Sigmoid colon (tissue), 7 donors: Measurements from ENCODE around the gene BCR. TPM values are rescaled to one million over a fixed set of nuclear protein-coding genes. Genes with fewer than 3 reads are reported as not detected.
"Not testable (repeated sequence)": the region's sequence is repeated elsewhere in the genome, so short reads cannot be mapped to it uniquely, and the experiment has no call there.

Source experiments
- DNase-seq: peaks from one replicate; pipeline ENCODE4 v3.0.0-alpha.2; 2019
- H3K27ac ChIP-seq, 4 donors: fragments of 200-600 bp; sonication (generic); one replicate each; pipeline ENCODE4 v1.5.1; 2016 to 2019; ENCODE audit warnings: mild to moderate bottlenecking in 1 of 4
- H3K27me3 ChIP-seq, 3 donors: fragments of 200-600 bp; sonication (generic); one replicate each; pipeline ENCODE4 v1.5.1; 2019; ENCODE audit warnings: mild to moderate bottlenecking in 1 of 3
- H3K36me3 ChIP-seq, 4 donors: fragments of 200-600 bp; sonication (generic); one replicate each; pipeline ENCODE4 v1.5.1; 2016 to 2019
- H3K4me1 ChIP-seq, 4 donors: fragments of 200-600 bp; sonication (generic); one replicate each; pipeline ENCODE4 v1.5.1; 2017 to 2019
- H3K4me3 ChIP-seq, 4 donors: fragments of 200-600 bp; sonication (generic); one replicate each; pipeline ENCODE4 v1.5.1; 2017 to 2019; ENCODE audit warnings: mild to moderate bottlenecking in 2 of 4, moderate library complexity in 1 of 4
- H3K9me3 ChIP-seq, 4 donors: fragments of 200-600 bp in 3 of 4; sonication (generic) in 3 of 4; one replicate each; pipeline versions ENCODE4 v1.5.1 to v1.6.1; 2013 to 2019
- EP300 ChIP-seq, 4 donors: sonication (generic); formaldehyde crosslinking; IDR thresholded peaks; one replicate each; pipeline ENCODE4 v1.6.1; 2017; ENCODE audit warnings: antibody characterized with exemption in 4 of 4
- POLR2A ChIP-seq, 2 donors: fragments of 450-650 bp; IDR thresholded peaks; one replicate each; pipeline ENCODE4 v1.6.1; 2016; ENCODE audit warnings: antibody characterized with exemption in 2 of 2, mild to moderate bottlenecking in 2 of 2, moderate library complexity in 2 of 2
- POLR2AphosphoS5 ChIP-seq, 4 donors: sonication (generic); formaldehyde crosslinking; IDR thresholded peaks; one replicate each; pipeline ENCODE4 v1.6.1; 2017; ENCODE audit warnings: antibody characterized with exemption in 4 of 4
- WGBS, 2 donors: extraction: QIAGEN DNeasy Blood & Tissue Kit; methylation state at CpG; one replicate each; pipeline ENCODE4 v1.1.7; 2013; 5-methylcytosine and 5-hydroxymethylcytosine counted together
- intact Hi-C: fragments of 100-400 bp; cut with DNase I; formaldehyde crosslinking; loops from one replicate; pipeline ENCODE4 v1.15.1; 2023
- polyA plus RNA-seq, 3 donors: library from polyadenylated mRNA; stranded (reverse); fragments of 200-250 nt; gene quantifications; one replicate each; pipeline ENCODE4 v1.2.3, GENCODE V29; 2013
- total RNA-seq, 4 donors: library from RNA; depleted of rRNA; stranded (reverse); fragments of >200 nt; gene quantifications; one replicate each; pipeline ENCODE4 v1.1.0, GENCODE V29; 2016
- TF ChIP-seq, protein P1 (sequence below), 4 experiments: fragments of 450-650 bp in 3 of 4; fragments of 200-600 bp in 1 of 4; IDR thresholded peaks; one replicate each; pipeline ENCODE4 v1.5.1; 2016 to 2019; ENCODE audit warnings: antibody characterized with exemption in 4 of 4, mild to moderate bottlenecking in 3 of 4, moderate library complexity in 2 of 4
- donor health status: healthy with polysubstance abuse.
- donor health status: Bipolar disorder and iron deficiency.
- donor health status: healthy.

BCR gene
- total and polyA plus RNA-seq, 7 donors: 10.8 to 39.9 (median 17.5) TPM

DNA sequence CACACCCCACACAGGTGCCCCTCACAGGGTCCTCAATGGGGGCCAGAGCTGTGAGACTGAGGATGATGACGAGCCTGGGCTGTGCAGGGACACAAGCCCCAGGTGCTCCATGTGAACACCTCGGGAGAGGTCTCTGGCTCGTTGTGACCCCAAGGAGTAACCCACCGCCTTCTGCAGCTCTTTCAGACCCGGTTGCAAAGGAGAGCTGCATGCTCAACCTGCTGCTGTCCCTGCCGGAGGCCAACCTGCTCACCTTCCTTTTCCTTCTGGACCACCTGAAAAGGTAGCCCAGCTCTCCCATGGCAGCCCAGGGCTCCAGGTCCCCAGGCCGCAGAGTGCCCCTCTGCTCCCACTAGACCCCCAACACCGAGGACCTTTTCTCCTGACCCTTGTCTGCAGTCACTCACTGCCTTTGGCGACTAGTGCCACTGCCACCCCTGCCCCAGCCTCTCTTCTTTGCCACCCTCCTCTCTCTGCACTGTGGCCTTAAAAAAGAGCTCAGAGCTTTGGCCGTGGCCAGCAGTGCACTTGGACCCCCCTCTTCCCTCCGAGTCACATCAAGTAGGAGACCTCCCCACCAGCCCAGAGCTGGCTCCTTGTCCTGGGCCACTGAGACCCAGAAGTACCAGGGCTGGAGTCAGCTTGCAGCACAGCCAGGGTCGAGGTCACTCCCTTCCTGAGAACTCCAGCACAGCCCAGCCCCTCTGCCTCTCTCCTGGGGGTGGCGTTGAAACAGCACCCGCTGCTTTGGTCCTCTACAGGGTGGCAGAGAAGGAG lies 133.7 kb downstream of the BCR start:
- intact Hi-C loops: loop anchor here (2.0 kb wide), 1 partner anchor 277 kb away; no protein-coding TSS in a partner anchor
- H3K27me3 ChIP-seq: no peaks in the 10 kb centered on the region
- H3K4me3 ChIP-seq: no peak overlapping the region
- H3K4me1 ChIP-seq: no peaks in the 10 kb centered on the region
- DNase-seq: no peak
- 90 to 91% methylated on average over 14 of the region's 14 CpGs for WGBS, 2 donors
- no peak overlapping the region for H3K27ac ChIP-seq
- TF ChIP-seq, protein P1, sequence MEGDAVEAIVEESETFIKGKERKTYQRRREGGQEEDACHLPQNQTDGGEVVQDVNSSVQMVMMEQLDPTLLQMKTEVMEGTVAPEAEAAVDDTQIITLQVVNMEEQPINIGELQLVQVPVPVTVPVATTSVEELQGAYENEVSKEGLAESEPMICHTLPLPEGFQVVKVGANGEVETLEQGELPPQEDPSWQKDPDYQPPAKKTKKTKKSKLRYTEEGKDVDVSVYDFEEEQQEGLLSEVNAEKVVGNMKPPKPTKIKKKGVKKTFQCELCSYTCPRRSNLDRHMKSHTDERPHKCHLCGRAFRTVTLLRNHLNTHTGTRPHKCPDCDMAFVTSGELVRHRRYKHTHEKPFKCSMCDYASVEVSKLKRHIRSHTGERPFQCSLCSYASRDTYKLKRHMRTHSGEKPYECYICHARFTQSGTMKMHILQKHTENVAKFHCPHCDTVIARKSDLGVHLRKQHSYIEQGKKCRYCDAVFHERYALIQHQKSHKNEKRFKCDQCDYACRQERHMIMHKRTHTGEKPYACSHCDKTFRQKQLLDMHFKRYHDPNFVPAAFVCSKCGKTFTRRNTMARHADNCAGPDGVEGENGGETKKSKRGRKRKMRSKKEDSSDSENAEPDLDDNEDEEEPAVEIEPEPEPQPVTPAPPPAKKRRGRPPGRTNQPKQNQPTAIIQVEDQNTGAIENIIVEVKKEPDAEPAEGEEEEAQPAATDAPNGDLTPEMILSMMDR (IDR thresholded peaks at IDR 0.05): no peak
- TF ChIP-seq POLR2A (IDR thresholded peaks at IDR 0.05): no peak
- TF ChIP-seq EP300 (IDR thresholded peaks at IDR 0.05): no peak
- TF ChIP-seq POLR2AphosphoS5 (IDR thresholded peaks at IDR 0.05): no peak
- peaks cover 0 to 30% (median 9%) of the 10 kb centered on the region in 4 donors for H3K36me3 ChIP-seq
- H3K9me3 ChIP-seq: no peaks in the 10 kb centered on the region

DNA sequence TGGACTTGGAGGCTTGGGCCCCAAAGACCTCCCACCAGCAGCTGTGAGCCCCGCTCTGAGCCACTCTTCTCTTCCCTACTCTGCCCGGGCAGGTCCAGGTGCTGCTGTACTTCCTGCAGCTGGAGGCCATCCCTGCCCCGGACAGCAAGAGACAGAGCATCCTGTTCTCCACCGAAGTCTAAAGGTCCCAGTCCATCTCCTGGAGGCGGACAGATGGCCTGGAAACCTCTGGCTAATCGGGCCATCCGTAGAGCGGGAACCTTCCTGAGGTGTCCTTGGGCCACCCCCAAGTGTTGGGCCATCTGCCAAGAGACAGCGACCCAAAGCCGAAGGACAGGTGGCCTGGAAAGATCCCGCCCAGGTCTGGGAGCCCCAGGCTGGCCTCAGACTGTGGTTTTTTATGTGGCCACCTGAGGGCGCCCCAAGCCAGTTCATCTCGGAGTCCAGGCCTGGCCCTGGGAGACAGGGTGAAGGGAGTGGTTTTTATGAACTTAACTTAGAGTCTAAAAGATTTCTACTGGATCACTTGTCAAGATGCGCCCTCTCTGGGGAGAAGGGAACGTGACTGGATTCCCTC lies 135.1 kb downstream of the BCR start:
- H3K4me3 ChIP-seq: no peak overlapping the region
- H3K27ac ChIP-seq: peak overlapping the region in 2 of 4 donors; percentile 29 to 48
- WGBS, 2 donors: 15 to 43% methylated on average over 15 of the region's 15 CpGs
- intact Hi-C loops: loop anchor here (1.0 to 5.0 kb wide), 3 partner anchors 71 to 275 kb away; no protein-coding TSS in a partner anchor
- DNase-seq: peak; percentile 87
- no peaks in the 10 kb centered on the region for H3K9me3 ChIP-seq
- TF ChIP-seq, protein P1 (IDR thresholded peaks at IDR 0.05): peak; percentile 49 to 59 (median 54)
- TF ChIP-seq POLR2AphosphoS5 (IDR thresholded peaks at IDR 0.05): no peak
- TF ChIP-seq POLR2A (IDR thresholded peaks at IDR 0.05): no peak
- TF ChIP-seq EP300 (IDR thresholded peaks at IDR 0.05): no peak
- no peaks in the 10 kb centered on the region for H3K27me3 ChIP-seq
- peaks cover 0 to 30% (median 9%) of the 10 kb centered on the region in 4 donors for H3K36me3 ChIP-seq
- no peaks in the 10 kb centered on the region for H3K4me1 ChIP-seq

DNA sequence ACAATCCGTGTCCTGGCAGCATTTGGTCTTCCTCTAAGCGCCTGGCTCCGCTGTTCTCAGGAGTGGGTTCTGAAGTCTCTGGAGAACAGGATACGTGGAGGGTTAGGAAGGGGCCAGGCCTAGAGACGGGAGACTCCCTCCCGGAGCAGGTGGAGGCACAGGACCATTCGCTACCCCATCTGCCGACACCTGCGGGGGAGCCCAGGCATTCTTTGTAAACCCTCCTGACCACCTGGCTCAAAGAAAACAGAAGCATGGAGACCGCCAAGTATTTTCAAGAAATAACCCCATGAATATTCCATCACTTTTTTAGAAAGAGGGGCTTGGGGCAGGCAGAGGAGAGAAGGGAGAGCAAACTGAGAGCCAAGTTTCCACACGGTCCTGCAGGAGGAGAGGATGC lies 136.3 kb downstream of the BCR start:
- peaks cover 0 to 29% (median 9%) of the 10 kb centered on the region in 4 donors for H3K36me3 ChIP-seq
- H3K4me1 ChIP-seq, H3K9me3 ChIP-seq, H3K27ac ChIP-seq, H3K27me3 ChIP-seq, H3K4me3 ChIP-seq, DNase-seq: not testable (repeated sequence)
- WGBS, 2 donors: 93 to 95% methylated on average over 6 to 8 of the region's 11 CpGs
- intact Hi-C loops: loop anchor here (5.0 kb wide), 1 partner anchor 221 kb away; no protein-coding TSS in a partner anchor

DNA sequence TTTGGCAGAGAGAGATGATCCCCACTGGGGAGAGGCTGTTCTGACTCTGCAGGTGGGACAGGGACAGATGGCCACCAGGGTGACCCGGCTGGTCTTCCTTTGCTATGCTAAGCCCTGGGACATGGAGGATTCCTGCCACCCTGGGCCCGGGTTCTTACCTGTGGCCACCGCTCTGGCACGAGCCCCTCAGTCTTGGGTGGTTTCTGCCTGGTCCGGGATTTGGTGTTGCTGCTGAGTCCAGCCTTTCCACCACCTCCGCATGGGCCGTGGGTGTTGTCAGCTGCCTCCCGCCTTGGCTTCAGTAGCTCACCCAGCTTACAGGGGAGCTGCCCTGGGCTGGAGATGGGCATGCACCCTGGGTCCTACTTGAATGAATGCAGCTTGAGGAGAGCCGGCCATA lies 138.0 kb downstream of the BCR start:
- H3K4me3 ChIP-seq, H3K9me3 ChIP-seq, DNase-seq, H3K4me1 ChIP-seq, H3K27ac ChIP-seq, H3K27me3 ChIP-seq: not testable (repeated sequence)
- intact Hi-C loops: loop anchor here (5.0 kb wide), 1 partner anchor 219 kb away; no protein-coding TSS in a partner anchor
- H3K36me3 ChIP-seq: peaks cover 0 to 20% (median 7%) of the 10 kb centered on the region in 4 donors
- 93 to 97% methylated on average over 8 to 9 of the region's 9 CpGs for WGBS, 2 donors

DNA sequence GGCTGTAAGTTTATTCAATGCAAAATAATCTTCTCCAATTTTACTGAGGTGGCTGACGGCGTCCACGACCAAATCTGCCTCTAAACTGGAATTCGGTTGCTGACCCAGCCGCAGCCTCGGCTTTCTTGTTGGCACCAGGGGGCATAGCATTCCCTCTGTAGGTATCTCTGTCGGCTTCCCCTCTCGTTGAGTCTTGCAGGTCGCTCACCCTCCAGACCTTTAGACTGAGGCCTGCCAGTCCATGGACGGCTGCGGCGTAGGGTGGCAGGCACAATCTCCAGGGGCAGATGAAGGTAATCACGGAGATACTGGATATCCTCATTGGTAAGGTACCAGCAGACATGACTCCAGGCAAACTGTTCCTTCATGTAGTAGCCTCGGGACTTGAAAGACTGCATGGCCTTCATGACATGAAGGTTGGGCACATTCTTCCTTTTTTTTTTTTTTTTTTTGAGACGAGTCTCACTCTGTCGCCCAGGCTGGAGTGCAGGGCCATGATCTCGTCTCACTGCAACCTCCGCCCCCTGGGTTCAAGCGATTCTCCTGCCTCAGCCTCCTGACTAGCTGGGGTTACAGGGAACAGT lies 142.3 kb downstream of the BCR start:
- H3K27me3 ChIP-seq, H3K9me3 ChIP-seq, DNase-seq, intact Hi-C loops, H3K27ac ChIP-seq, H3K4me3 ChIP-seq, H3K36me3 ChIP-seq, H3K4me1 ChIP-seq: not testable (repeated sequence)
- WGBS, 2 donors: 85 to 87% methylated on average over 19 of the region's 19 CpGs

DNA sequence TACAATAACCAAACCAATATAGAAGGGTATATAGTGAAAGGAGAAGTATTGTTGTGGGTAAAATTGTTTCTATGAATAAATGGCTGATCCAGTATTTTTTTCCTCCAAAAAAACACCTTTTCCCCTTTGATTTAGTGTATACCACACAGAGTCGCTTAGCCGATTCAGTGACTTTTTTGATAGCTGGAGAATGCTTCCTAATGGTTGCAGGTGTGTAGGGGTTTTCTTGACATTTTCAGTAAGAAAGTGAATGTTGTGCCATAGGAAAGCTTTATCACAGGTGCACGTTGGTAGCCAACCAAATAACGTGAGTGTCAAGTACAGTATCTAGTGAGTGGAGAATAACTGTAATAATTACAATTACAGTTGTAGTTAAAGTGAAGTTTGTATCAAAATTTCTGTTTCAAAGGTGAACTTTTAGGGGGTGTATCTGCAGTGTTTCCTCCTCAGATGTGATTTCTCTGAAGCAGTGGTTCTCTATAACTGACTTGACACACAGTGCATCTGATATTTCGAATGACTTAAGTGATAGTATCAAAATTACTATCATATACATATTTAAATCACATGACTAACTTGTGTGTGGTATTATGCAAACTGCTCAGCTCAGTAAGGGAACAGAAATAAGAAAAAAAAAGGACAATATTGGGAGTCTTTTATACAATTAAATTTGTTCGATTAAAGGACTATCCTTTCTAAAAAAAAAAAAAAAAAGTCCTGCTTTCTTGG lies 143.8 kb downstream of the BCR start:
- WGBS, 2 donors: 71 to 79% methylated on average over 5 to 6 of the region's 6 CpGs
- H3K4me3 ChIP-seq, H3K4me1 ChIP-seq, DNase-seq, H3K27me3 ChIP-seq, intact Hi-C loops, H3K27ac ChIP-seq, H3K36me3 ChIP-seq, H3K9me3 ChIP-seq: not testable (repeated sequence)
